Mesendoderm (in vitro differentiated cells): ENCODE results near the gene GPR157.
"Not testable (repeated sequence)": the region's sequence is repeated elsewhere in the genome, so short reads cannot be mapped to it uniquely, and the experiment has no call there.

Experiments
- DNase-seq: peaks from one replicate; pipeline ENCODE4 v3.0.0; 2013
- H2AK5ac ChIP-seq: 2 replicates; pipeline ENCODE4 v1.6.1; 2013; ENCODE audit warnings: low read length, inconsistent platforms
- H2BK120ac ChIP-seq: 2 replicates; pipeline ENCODE4 v1.6.1; 2013; ENCODE audit warnings: low read depth, mild to moderate bottlenecking, low read length, moderate library complexity, mixed read lengths
- H2BK15ac ChIP-seq: replicated peaks from 2 replicates; pipeline ENCODE4 v1.6.1; 2013; ENCODE audit warnings: low read depth, mild to moderate bottlenecking, moderate library complexity
- H2BK5ac ChIP-seq: 2 replicates; pipeline ENCODE4 v1.6.1; 2013; ENCODE audit warnings: low read length, inconsistent platforms
- H3K18ac ChIP-seq: 2 replicates; pipeline ENCODE4 v1.6.1; 2013; ENCODE audit warnings: mild to moderate bottlenecking, low read length, mixed read lengths
- H3K23ac ChIP-seq: one replicate; pipeline ENCODE4 v1.6.1; 2013; ENCODE audit warnings: low read length
- H3K27ac ChIP-seq: 2 replicates; pipeline ENCODE4 v1.5.1; 2013; ENCODE audit warnings: low read depth, mild to moderate bottlenecking, inconsistent platforms, low read length, moderate library complexity
- H3K27me3 ChIP-seq: 2 replicates; pipeline ENCODE4 v1.6.1; 2013; ENCODE audit warnings: low read length, control low read depth, mild to moderate bottlenecking, inconsistent platforms; ENCODE audit not compliant: insufficient read depth, poor library complexity
- H3K36me3 ChIP-seq: 2 replicates; pipeline ENCODE4 v1.6.1; 2013; ENCODE audit warnings: low read length, inconsistent platforms; ENCODE audit not compliant: control insufficient read depth, insufficient read depth
- H3K4ac ChIP-seq: one replicate; pipeline ENCODE4 v1.6.1; 2013; ENCODE audit warnings: low read depth, mild to moderate bottlenecking, low read length, moderate library complexity
- H3K4me1 ChIP-seq: 2 replicates; pipeline ENCODE4 v1.6.1; 2013; ENCODE audit warnings: low read depth, low read length, inconsistent platforms; ENCODE audit not compliant: control insufficient read depth
- H3K4me2 ChIP-seq: 2 replicates; pipeline ENCODE4 v1.6.1; 2013; ENCODE audit warnings: low read length
- H3K4me3 ChIP-seq: 2 replicates; pipeline ENCODE4 v1.5.1; 2013; ENCODE audit warnings: mild to moderate bottlenecking, low read length
- H3K56ac ChIP-seq: one replicate; pipeline ENCODE4 v1.6.1; 2013; ENCODE audit warnings: low read length
- H3K79me1 ChIP-seq: 2 replicates; pipeline ENCODE4 v1.6.1; 2013; ENCODE audit warnings: low read length, inconsistent platforms
- H3K79me2 ChIP-seq: 2 replicates; pipeline ENCODE4 v1.6.1; 2013; ENCODE audit warnings: mild to moderate bottlenecking, low read length; ENCODE audit not compliant: control insufficient read depth, insufficient read depth
- H3K9ac ChIP-seq: 2 replicates; pipeline ENCODE4 v1.6.1; 2013; ENCODE audit warnings: low read length, inconsistent platforms
- H4K5ac ChIP-seq: one replicate; pipeline ENCODE4 v1.6.1; 2013; ENCODE audit warnings: low read length
- H4K8ac ChIP-seq: one replicate; pipeline ENCODE4 v1.6.1; 2013; ENCODE audit warnings: low read depth, mild to moderate bottlenecking, control low read depth, low read length, moderate library complexity
- WGBS: extraction: QIAGEN DNeasy Blood & Tissue Kit; methylation state at CpG from one replicate; pipeline ENCODE4 v1.1.7; 2013; ENCODE audit warnings: low lambda C conversion rate, missing lambda C conversion rate; ENCODE audit not compliant: insufficient coverage; ENCODE audit errors: extremely low coverage; 5-methylcytosine and 5-hydroxymethylcytosine counted together

The GPR157 gene

GRCh38 chr1:9145714-9146113 is 16.8 kb upstream of the GPR157 start:
- DNase-seq: no peak
- Histone ChIP-seq H2BK15ac (no peak overlapping the region), H3K27ac (no peak overlapping the region), H2BK5ac (no peak overlapping the region), H3K9ac (no peak overlapping the region), H3K79me1 (no peaks in the 10 kb centered on the region), H2BK120ac (no peak overlapping the region), H3K4ac (no peak overlapping the region), H3K4me1 (no peaks in the 10 kb centered on the region), H3K36me3 (no peaks in the 10 kb centered on the region), H2AK5ac (no peak overlapping the region), H4K5ac (no peak overlapping the region), H4K8ac (no peak overlapping the region), H3K23ac (no peak overlapping the region), H3K79me2 (no peaks in the 10 kb centered on the region), H3K18ac (no peak overlapping the region), H3K4me3 (no peak overlapping the region), H3K4me2 (no peak overlapping the region), H3K27me3 (no peaks in the 10 kb centered on the region), H3K56ac (no peak overlapping the region)
- no CpG with 5 or more reads among the region's 5 CpGs for WGBS

- Histone ChIP-seq H3K36me3 (no peaks in the 10 kb centered on the region), H3K4me1 (no peaks in the 10 kb centered on the region), H2BK15ac (no peak overlapping the region), H2BK5ac (no peak overlapping the region), H2AK5ac (no peak overlapping the region), H3K27me3 (no peaks in the 10 kb centered on the region), H3K4ac (no peak overlapping the region), H3K27ac (no peak overlapping the region), H4K8ac (no peak overlapping the region), H3K9ac (no peak overlapping the region), H3K79me2 (no peaks in the 10 kb centered on the region), H3K56ac (no peak overlapping the region), H2BK120ac (no peak overlapping the region), H3K23ac (no peak overlapping the region), H3K4me3 (no peak overlapping the region), H3K18ac (no peak overlapping the region), H4K5ac (no peak overlapping the region), H3K4me2 (no peak overlapping the region), H3K79me1 (no peaks in the 10 kb centered on the region)
- peak; percentile 52 for DNase-seq
- no CpG with 5 or more reads among the region's 17 CpGs for WGBS
Measured at GRCh38 chr1:9145021-9145668, 16.2 kb upstream of the GPR157 start.

GRCh38 chr1:9144494-9144893 is 15.6 kb upstream of the GPR157 start:
- H3K79me2 ChIP-seq, H2BK5ac ChIP-seq, H3K27ac ChIP-seq, H3K9ac ChIP-seq, H4K8ac ChIP-seq, H3K4ac ChIP-seq, H2AK5ac ChIP-seq, H3K4me2 ChIP-seq, H3K23ac ChIP-seq, H3K79me1 ChIP-seq, H2BK120ac ChIP-seq, H4K5ac ChIP-seq, H3K4me1 ChIP-seq, H3K27me3 ChIP-seq, H3K36me3 ChIP-seq, H3K56ac ChIP-seq, H3K4me3 ChIP-seq, H2BK15ac ChIP-seq, DNase-seq, H3K18ac ChIP-seq: not testable (repeated sequence)
- no CpG with 5 or more reads among the region's 7 CpGs for WGBS

GRCh38 chr1:9143250-9143649 is 14.3 kb upstream of the GPR157 start:
- H3K18ac ChIP-seq: no peak overlapping the region
- H3K79me1 ChIP-seq: no peaks in the 10 kb centered on the region
- no peak overlapping the region for H3K4me2 ChIP-seq
- H3K36me3 ChIP-seq: no peaks in the 10 kb centered on the region
- H3K27ac ChIP-seq: no peak overlapping the region
- no peak overlapping the region for H2BK120ac ChIP-seq
- DNase-seq: no peak
- H3K4me1 ChIP-seq: no peaks in the 10 kb centered on the region
- H3K79me2 ChIP-seq: no peaks in the 10 kb centered on the region
- no peak overlapping the region for H3K56ac ChIP-seq
- H2AK5ac ChIP-seq: no peak overlapping the region
- no peak overlapping the region for H3K4ac ChIP-seq
- no peak overlapping the region for H4K5ac ChIP-seq
- no CpG with 5 or more reads among the region's 7 CpGs for WGBS
- no peak overlapping the region for H3K23ac ChIP-seq
- no peaks in the 10 kb centered on the region for H3K27me3 ChIP-seq
- H4K8ac ChIP-seq: no peak overlapping the region
- H2BK5ac ChIP-seq: no peak overlapping the region
- H3K9ac ChIP-seq: no peak overlapping the region
- H2BK15ac ChIP-seq: no peak overlapping the region
- H3K4me3 ChIP-seq: no peak overlapping the region

- Histone ChIP-seq H2BK5ac (no peak overlapping the region), H3K27me3 (no peaks in the 10 kb centered on the region), H3K4me1 (no peaks in the 10 kb centered on the region), H3K79me2 (no peaks in the 10 kb centered on the region), H2BK120ac (no peak overlapping the region), H3K18ac (no peak overlapping the region), H2AK5ac (no peak overlapping the region), H3K9ac (no peak overlapping the region), H3K27ac (no peak overlapping the region), H3K79me1 (no peaks in the 10 kb centered on the region), H4K5ac (no peak overlapping the region), H4K8ac (no peak overlapping the region), H2BK15ac (no peak overlapping the region), H3K4me2 (no peak overlapping the region), H3K36me3 (no peaks in the 10 kb centered on the region), H3K56ac (no peak overlapping the region), H3K4ac (no peak overlapping the region), H3K4me3 (no peak overlapping the region), H3K23ac (no peak overlapping the region)
- no peak for DNase-seq
- no CpG with 5 or more reads among the region's 2 CpGs for WGBS
Measured at GRCh38 chr1:9139930-9140329, 11.0 kb upstream of the GPR157 start.

DNA sequence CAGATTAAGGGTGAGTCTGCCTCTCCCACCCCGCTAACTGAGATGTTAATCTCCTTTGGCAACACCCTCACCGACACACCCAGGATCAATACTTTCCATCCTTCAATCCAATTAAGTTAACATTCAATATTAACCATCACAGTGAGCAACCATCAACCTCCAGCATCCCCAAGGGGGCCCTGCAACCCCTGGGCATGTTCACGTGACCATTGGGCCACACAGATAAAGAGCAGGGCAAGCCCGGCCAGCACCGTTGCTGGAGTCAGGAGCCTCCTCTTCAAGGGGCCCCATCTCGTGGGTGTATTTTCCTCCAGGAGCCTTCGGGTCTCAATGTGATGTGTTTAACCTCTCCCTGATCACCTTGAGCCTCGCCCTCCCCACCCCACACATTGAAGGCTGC is 8.0 kb upstream of the GPR157 start:
- Histone ChIP-seq H3K4me1 (no peaks in the 10 kb centered on the region), H3K79me2 (no peaks in the 10 kb centered on the region), H3K27me3 (no peaks in the 10 kb centered on the region), H3K56ac (no peak overlapping the region), H3K36me3 (no peaks in the 10 kb centered on the region), H2BK5ac (no peak overlapping the region), H3K4me2 (no peak overlapping the region), H3K79me1 (no peaks in the 10 kb centered on the region), H2AK5ac (no peak overlapping the region), H3K23ac (no peak overlapping the region), H3K9ac (no peak overlapping the region), H4K8ac (no peak overlapping the region), H3K18ac (no peak overlapping the region), H3K27ac (no peak overlapping the region), H2BK15ac (no peak overlapping the region), H3K4me3 (no peak overlapping the region), H4K5ac (no peak overlapping the region), H3K4ac (no peak overlapping the region), H2BK120ac (no peak overlapping the region)
- WGBS: no CpG with 5 or more reads among the region's 8 CpGs
- DNase-seq: no peak
